Activated CD8-positive, alpha-beta T cell treated with anti-CD3 and anti-CD28 coated beads for 36 hours (primary cell): ENCODE data around the gene NEK6. TPM values are rescaled to one million over a fixed set of nuclear protein-coding genes. Genes with fewer than 3 reads are reported as not detected.

ENCODE experiments used
- ATAC-seq: fragments of 200-7000 bp; cut with Tn5 transposase; one replicate; pipeline ENCODE4 v1.10.0; 2021; ENCODE audit warnings: mild to moderate bottlenecking, moderate library complexity
- CTCF ChIA-PET: fragments of 350-600 bp; sonication (Branson Sonifier 250); formaldehyde crosslinking; loops from one replicate; lab custom pipeline; 2021; ENCODE audit warnings: antibody characterized with exemption; lab: Charles Lee
- POLR2A ChIA-PET: fragments of 350-600 bp; sonication (Branson Sonifier 250); formaldehyde crosslinking; loops from one replicate; lab custom pipeline; 2021; ENCODE audit warnings: antibody characterized with exemption; lab: Charles Lee
- DNase-seq: peaks from one replicate; pipeline ENCODE4 v3.0.0-alpha.2; 2020
- H3K27ac Mint-ChIP-seq: one replicate; pipeline ENCODE4 v1.8.0; 2021; ENCODE audit warnings: mild to moderate bottlenecking, mixed read lengths
- H3K27me3 Mint-ChIP-seq: one replicate; pipeline ENCODE4 v1.8.0; 2021; ENCODE audit warnings: mixed read lengths
- H3K36me3 Mint-ChIP-seq: one replicate; pipeline ENCODE4 v1.8.0; 2021; ENCODE audit warnings: low read depth, mixed read lengths
- H3K4me1 Mint-ChIP-seq: one replicate; pipeline ENCODE4 v1.8.0; 2021; ENCODE audit warnings: low read depth, mixed read lengths
- H3K4me3 Mint-ChIP-seq: one replicate; pipeline ENCODE4 v1.8.0; 2021; ENCODE audit warnings: mild to moderate bottlenecking, moderate library complexity, mixed read lengths
- H3K9me3 Mint-ChIP-seq: one replicate; pipeline ENCODE4 v1.8.0; 2021; ENCODE audit warnings: mixed read lengths
- intact Hi-C: fragments of 100-400 bp; cut with micrococcal nuclease; formaldehyde crosslinking; loops from one replicate; pipeline ENCODE4 v1.10.0; 2022
- total RNA-seq, 2 experiments: library from RNA; stranded (reverse); gene quantifications; one replicate each; pipeline ENCODE4 v1.2.3, GENCODE V29; 2021
- TF ChIP-seq, protein P1 (sequence below): fragments of 200-600 bp; IDR thresholded peaks from one replicate; pipeline ENCODE4 v1.8.0; 2022; ENCODE audit warnings: antibody characterized with exemption, mild to moderate bottlenecking

Gene NEK6
- total RNA-seq, 2 experiments from 2014 or later = 20.2 to 21.8 TPM

DNA sequence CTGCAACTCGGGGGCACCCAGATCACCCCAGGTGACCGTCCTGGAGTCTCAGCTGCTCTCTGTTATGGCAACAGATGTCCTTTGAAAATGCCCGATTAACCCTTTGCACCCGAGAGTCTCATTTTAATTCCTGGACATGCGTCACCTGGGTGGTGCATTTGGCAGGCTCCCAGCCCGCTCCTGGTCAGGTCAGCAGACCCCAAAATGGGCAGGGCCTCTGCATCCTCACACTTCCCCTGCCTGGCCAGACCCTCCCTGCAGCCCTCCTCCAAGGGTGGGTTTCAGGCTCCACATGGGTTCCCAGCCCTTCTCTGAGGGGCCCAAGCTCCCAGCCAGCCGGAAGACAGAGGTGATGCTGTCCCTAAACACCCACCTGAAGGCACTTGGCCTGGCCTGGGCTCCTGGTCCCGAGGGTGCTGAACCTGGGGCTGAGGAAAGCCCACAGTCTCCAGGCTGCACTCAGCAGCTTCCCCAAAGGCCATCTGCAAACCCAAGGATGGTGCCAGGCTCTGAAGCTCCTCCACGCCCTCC is 88.1 kb downstream of the NEK6 start:
- ChIA-PET POLR2A (no interaction called here), CTCF (no interaction called here)
- H3K4me3 Mint-ChIP-seq = no peak overlapping the region
- ATAC-seq (no peak), DNase-seq (no peak)
- no peak overlapping the region for H3K27ac Mint-ChIP-seq
- H3K4me1 Mint-ChIP-seq = no peaks in the 10 kb centered on the region
- TF ChIP-seq, protein P1, sequence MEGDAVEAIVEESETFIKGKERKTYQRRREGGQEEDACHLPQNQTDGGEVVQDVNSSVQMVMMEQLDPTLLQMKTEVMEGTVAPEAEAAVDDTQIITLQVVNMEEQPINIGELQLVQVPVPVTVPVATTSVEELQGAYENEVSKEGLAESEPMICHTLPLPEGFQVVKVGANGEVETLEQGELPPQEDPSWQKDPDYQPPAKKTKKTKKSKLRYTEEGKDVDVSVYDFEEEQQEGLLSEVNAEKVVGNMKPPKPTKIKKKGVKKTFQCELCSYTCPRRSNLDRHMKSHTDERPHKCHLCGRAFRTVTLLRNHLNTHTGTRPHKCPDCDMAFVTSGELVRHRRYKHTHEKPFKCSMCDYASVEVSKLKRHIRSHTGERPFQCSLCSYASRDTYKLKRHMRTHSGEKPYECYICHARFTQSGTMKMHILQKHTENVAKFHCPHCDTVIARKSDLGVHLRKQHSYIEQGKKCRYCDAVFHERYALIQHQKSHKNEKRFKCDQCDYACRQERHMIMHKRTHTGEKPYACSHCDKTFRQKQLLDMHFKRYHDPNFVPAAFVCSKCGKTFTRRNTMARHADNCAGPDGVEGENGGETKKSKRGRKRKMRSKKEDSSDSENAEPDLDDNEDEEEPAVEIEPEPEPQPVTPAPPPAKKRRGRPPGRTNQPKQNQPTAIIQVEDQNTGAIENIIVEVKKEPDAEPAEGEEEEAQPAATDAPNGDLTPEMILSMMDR = no peak
- no peaks in the 10 kb centered on the region for H3K9me3 Mint-ChIP-seq
- peaks cover 2% of the 10 kb centered on the region for H3K36me3 Mint-ChIP-seq
- intact Hi-C loops = no loop called here
- H3K27me3 Mint-ChIP-seq = no peaks in the 10 kb centered on the region

GRCh38 chr9:124346347-124347163 is 88.8 kb downstream of the NEK6 start:
- TF ChIP-seq, protein P1 = no peak
- ATAC-seq (no peak), DNase-seq (no peak)
- CTCF ChIA-PET = interaction anchor here (1.0 kb wide), 1 partner anchor 26 kb away, joined by 4 read pairs; no protein-coding TSS in a partner anchor
- H3K27me3 Mint-ChIP-seq = no peaks in the 10 kb centered on the region
- H3K4me1 Mint-ChIP-seq = no peaks in the 10 kb centered on the region
- H3K36me3 Mint-ChIP-seq = peaks cover 10% of the 10 kb centered on the region
- no peak overlapping the region for H3K4me3 Mint-ChIP-seq
- intact Hi-C loops = no loop called here
- no peak overlapping the region for H3K27ac Mint-ChIP-seq
- H3K9me3 Mint-ChIP-seq = no peaks in the 10 kb centered on the region
- POLR2A ChIA-PET = no interaction called here

- Mint-ChIP-seq H3K9me3 (no peaks in the 10 kb centered on the region), H3K27ac (no peak overlapping the region), H3K27me3 (no peaks in the 10 kb centered on the region), H3K36me3 (peaks cover 18% of the 10 kb centered on the region), H3K4me3 (no peak overlapping the region), H3K4me1 (no peaks in the 10 kb centered on the region)
- ChIA-PET POLR2A (interaction anchor here (1.1 kb wide), 1 partner anchor 9 kb away, joined by 3 read pairs; no protein-coding TSS in a partner anchor), CTCF (interaction anchor here (1.0 kb wide), 1 partner anchor 27 kb away, joined by 4 read pairs; no protein-coding TSS in a partner anchor)
- intact Hi-C loops = no loop called here
- DNase-seq (no peak), ATAC-seq (no peak)
- TF ChIP-seq, protein P1 = no peak
Observed at GRCh38 chr9:124347206-124347967, 89.6 kb downstream of the NEK6 start.

GRCh38 chr9:124347968-124348358 is 90.2 kb downstream of the NEK6 start:
- no peaks in the 10 kb centered on the region for H3K9me3 Mint-ChIP-seq
- CTCF ChIA-PET = no interaction called here
- H3K4me1 Mint-ChIP-seq = no peaks in the 10 kb centered on the region
- ATAC-seq = no peak
- H3K36me3 Mint-ChIP-seq = peaks cover 21% of the 10 kb centered on the region
- H3K27me3 Mint-ChIP-seq = no peaks in the 10 kb centered on the region
- H3K27ac Mint-ChIP-seq = no peak overlapping the region
- DNase-seq = no peak
- intact Hi-C loops = no loop called here
- TF ChIP-seq, protein P1 = no peak
- H3K4me3 Mint-ChIP-seq = no peak overlapping the region
- POLR2A ChIA-PET = interaction anchor here (1.1 kb wide), 1 partner anchor 10 kb away, joined by 3 read pairs; no protein-coding TSS in a partner anchor
